ENCODE measurements around the gene ING3.

DNA sequence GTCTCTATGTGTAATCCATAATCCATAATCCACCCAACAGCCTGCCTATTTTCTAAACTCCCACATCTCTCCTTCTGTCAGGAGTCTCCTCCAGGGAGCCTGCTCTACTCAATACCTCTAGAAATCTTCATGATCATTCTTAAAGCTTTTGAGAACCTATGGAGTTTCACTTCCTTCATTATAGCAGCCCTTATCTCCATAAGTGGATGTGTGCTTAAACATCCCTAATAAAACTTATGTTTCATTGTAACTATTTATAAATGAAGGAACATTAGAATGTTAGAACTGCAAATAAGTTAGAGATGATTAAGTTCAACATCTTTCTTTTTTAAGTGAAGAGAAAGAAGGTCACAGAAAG lies 46.4 kb downstream of the ING3 start:
- TF ChIP-seq, protein P1, sequence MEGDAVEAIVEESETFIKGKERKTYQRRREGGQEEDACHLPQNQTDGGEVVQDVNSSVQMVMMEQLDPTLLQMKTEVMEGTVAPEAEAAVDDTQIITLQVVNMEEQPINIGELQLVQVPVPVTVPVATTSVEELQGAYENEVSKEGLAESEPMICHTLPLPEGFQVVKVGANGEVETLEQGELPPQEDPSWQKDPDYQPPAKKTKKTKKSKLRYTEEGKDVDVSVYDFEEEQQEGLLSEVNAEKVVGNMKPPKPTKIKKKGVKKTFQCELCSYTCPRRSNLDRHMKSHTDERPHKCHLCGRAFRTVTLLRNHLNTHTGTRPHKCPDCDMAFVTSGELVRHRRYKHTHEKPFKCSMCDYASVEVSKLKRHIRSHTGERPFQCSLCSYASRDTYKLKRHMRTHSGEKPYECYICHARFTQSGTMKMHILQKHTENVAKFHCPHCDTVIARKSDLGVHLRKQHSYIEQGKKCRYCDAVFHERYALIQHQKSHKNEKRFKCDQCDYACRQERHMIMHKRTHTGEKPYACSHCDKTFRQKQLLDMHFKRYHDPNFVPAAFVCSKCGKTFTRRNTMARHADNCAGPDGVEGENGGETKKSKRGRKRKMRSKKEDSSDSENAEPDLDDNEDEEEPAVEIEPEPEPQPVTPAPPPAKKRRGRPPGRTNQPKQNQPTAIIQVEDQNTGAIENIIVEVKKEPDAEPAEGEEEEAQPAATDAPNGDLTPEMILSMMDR (IDR thresholded peaks at IDR 0.05; ENCODE audit: low read depth, low read length, poor library complexity, severe bottlenecking) = no peak
- no peak for TF ChIP-seq EZH2phosphoT487 (IDR thresholded peaks at IDR 0.05; ENCODE audit: borderline replicate concordance, low read length)
